Daoy (cell line): Measurements from ENCODE around the gene PALMD. TPM values are rescaled to one million over a fixed set of nuclear protein-coding genes. Genes with fewer than 3 reads are reported as not detected.

Experiments used
- DNase-seq: peaks from one replicate; pipeline ENCODE4 v3.0.0-alpha.2; 2015; ENCODE audit warnings: low read depth
- total RNA-seq: library from RNA; depleted of rRNA; stranded (reverse); fragments of >200 nt; shearing (Covaris generic); gene quantifications from 2 replicates; pipeline ENCODE4 v1.2.3, GENCODE V29; 2014; rRNA removed

The PALMD gene, protein sequence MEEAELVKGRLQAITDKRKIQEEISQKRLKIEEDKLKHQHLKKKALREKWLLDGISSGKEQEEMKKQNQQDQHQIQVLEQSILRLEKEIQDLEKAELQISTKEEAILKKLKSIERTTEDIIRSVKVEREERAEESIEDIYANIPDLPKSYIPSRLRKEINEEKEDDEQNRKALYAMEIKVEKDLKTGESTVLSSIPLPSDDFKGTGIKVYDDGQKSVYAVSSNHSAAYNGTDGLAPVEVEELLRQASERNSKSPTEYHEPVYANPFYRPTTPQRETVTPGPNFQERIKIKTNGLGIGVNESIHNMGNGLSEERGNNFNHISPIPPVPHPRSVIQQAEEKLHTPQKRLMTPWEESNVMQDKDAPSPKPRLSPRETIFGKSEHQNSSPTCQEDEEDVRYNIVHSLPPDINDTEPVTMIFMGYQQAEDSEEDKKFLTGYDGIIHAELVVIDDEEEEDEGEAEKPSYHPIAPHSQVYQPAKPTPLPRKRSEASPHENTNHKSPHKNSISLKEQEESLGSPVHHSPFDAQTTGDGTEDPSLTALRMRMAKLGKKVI
- total RNA-seq, result 2.7 and 4.2 TPM in 2 replicates

DNA sequence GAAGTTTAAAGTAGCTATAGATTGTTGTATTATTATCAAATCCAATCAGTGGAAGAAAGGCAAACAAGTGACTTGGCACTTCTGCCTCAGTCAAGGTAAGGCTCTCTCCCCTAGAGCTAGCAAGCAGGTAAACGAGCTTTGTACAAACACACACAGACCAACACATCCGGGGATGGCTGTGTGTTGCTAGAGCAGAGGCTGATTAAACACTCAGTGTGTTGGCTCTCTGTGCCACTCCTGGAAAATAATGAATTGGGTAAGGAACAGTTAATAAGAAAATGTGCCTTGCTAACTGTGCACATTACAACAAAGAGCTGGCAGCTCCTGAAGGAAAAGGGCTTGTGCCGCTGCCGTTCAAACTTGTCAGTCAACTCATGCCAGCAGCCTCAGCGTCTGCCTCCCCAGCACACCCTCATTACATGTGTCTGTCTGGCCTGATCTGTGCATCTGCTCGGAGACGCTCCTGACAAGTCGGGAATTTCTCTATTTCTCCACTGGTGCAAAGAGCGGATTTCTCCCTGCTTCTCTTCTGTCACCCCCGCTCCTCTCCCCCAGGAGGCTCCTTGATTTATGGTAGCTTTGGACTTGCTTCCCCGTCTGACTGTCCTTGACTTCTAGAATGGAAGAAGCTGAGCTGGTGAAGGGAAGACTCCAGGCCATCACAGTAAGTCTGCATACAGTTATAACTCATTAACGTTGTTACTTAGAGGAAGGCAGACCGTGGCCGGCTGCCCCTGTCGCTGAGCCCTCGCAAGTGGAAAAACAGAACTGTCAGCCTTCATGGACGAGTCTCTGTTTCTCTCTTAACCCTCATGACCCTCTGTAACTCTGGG, at the start of gene PALMD:
Gene PALMD, plus strand, starts transcription at position 415 of the 833 bp plus-strand sequence. Its CDS starts 205 bp downstream, at position 620.
- peak; percentile 61 for DNase-seq

DNA sequence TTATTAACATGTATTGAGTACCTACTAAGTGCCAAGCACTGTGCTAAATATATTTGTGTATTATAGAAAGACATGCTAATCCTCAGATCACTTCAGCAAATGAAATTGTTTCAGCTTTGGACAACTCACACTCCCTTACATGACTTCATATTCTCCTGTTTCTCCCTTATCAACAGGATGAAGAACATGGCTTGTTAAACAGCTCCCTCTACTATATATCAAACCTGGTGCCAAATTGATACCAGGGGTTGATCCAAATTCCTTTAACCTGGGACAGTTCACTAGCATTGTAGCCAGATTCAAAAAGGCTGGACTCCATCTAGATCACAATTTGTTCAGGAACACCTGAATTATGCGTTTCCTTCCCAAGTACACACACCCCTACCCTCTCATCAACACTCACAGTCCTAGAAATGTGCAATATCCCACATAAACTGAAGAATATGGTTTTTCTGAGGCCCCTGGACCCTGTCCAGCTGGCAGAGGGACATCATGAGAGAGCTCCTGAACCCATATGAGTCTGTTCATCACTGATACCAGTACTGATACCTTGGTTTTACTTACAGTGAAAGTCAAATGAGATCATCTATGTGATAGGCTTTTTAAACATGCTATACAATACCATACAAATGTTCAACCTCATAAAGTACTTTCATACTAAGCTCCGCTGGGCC, 47.0 kb upstream of the PALMD start:
- peak; percentile 37 for DNase-seq

DNA sequence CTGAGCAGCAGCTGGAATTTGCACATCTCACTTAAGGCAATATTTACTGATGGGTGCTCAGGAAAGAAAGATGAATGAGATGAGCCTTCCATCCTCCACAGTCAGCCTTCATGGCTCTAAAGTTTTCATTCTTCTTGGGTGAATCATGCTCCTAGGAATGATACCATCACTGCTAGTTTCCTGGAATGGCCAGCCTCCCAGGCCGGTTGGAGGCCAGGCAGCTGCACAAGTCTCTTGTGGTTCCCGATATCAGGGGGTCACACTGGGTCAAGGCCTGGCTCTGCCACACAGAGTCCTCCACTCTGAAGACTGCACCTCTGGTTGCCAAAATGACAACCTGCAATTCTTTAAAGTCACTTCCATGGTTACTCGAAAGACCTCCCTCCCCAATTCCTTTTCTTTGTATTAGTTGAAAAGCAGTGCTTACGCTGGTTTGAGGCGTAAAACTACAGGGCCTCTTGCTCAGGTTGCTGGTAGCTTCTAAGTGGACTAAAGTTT, 46.2 kb upstream of the PALMD start:
- DNase-seq, result peak; percentile 96

DNA sequence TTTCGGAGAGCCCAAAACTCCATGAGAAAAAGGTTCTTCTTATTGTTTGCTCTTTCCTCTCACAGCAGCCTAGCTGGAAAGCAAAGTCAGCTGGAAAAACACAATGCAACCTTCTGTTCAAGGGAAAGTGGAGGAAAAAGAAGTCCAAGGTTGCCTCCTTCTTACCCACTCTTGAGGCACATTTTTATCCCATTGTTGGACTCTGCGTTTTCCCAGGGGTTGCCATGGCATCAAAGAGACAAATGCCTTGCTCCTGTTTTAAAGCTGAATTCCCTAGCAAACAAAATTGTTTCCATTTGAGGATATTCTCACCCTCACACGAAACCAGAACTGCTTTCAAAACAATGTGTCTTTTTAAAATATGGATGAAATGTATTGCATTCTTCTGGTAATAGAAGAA, 45.1 kb upstream of the PALMD start:
- DNase-seq, result peak; percentile 33

DNA sequence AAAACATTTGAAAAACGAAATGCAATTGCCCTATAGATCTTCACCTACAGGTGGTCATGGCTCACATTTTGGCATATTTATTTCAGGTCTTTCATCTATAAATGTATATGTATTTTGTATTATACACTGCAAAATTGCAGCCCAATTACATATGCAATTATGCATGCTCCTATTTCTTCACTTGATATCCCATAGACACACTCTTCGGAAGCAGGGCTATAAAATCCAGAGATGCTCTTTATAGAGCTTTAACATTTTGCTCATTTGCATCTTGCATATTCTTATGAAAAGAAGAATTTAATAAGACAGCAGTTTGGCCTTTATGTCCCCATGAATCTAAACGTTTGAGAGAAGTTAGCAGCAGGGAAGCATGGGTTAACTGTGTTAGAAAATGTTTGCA, 44.7 kb upstream of the PALMD start:
- no peak for DNase-seq

DNA sequence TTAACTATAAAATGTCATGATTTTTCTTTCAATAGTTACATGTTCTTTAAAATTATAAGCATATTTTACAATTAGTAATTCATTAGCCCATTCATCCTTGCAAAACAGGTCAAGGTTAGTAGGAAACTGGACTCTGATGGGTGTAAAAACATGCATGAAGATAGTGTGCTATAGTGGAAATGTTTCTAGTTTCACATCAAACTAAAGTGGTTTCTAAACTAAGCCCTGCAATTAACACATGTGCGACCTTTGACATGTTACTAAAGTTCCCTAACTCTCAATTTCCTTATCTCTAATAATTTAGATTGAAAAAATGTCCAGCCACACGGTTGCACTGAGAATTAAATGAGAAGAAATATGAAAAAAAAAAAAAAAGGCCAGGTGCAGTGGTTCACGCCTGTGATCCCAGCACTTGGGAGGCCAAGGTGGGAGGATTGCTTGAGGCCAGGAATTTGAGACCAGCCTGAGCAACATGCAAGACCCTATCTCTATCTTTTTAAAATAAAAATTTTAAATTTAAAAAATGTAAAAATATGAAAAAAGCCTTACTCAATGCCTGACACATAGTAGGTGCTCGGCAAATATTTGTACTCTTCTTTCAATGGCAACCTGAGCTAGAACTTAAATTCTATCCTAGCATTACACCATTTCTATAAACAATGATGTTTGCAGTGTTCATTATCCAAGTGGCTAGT, 44.1 kb upstream of the PALMD start:
- DNase-seq, result no peak

DNA sequence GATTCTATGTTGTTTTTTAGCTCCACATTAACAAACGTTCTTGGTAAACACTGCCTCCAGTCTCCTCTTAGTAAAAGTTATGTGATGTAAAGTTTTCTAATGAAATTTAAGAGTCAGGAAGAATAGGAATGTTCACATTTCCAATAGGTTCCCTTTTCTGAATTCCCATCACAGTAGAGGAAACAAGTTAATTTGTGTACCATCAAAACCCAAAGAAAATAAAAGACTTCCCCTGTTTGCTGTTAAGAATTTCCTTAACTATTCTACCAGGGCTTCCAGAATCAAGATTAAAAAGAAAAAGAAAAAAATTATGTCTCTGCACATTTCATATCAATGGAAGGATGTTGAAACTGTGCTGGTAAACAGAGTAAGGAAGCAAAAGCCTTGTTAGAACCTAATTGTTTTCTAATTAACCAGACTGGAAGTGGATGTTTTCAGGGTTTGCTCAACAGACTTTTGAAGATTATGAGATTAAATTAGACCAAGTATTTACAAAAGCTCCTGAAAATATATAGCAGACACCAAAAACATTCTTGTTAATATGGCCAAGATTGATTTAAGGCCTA, 43.4 kb upstream of the PALMD start:
- DNase-seq, result no peak

DNA sequence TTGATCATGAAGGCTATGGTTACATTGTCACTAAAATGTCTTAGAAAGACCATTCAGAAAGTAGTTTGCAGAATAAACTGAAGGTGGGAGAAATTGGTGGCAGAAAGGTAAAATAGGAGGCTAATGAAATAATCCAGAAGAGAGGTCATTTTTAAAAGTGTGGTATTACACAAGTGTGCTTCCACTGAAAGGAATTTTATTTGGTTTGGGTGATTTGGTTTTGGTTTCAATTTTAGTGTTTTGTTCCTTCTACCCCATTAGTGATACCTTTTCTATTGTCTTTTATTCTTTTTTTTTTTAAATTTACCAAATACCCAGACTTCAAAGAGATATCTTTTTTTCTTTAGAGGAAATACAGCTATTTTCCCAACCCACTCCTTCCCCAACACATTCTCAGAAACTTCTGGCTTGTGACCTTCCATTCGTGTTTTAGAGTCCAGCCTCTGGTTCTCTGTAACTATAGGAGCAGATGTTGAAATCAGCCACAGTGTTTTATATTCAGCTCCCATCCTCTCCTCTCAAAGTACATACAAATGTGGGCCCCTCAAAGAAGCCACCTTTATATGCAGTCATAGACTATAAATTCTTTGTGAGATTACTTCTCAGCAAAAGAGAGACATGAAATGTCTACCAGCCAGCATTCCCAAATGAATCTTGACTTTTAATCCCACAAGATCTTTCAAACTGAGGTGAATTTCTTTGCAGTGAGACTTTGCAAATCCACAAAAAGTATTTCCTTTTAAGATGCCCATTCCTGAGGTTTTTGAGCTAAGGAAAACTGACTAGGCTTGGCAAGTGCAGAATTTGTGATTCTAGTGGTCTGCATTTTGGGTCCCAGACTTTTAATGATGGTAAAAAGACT, 42.0 kb upstream of the PALMD start:
- no peak for DNase-seq

DNA sequence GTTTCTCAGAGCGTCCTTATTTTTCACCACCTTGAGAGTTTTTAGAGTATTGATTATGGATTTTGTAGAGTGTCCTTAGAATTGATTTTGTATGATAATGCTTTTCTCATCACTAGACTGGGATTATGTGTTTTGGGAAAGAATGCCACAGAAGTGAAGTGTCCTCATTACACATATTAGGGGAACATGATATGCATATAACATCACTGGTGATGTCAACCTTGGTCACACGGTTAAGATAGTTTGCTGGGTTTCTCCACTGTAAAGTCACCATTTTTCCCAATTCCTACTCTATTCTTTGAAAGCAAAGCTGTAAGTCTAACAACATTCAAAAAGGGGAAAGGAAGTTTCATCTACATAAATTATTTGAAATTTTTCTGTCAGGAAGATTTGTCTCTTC, 39.6 kb upstream of the PALMD start:
- no peak for DNase-seq

DNA sequence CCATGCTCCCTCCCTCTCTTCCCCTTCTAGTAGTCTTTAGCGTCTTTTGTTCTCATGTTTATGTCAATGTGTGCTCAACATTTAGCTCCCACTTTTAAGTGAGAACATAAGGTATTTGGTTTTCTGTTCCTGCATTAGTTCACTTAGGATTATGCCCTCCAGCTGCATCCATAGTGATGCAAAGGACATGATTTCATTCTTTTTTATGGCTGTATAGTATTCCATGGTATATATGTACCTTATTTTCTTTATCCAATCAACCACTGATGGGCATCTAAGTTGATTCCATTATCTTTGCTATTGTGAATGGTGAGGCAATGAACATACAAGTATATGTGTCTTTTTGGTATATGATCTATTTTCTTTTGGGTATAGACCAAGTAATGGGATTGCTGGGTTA, 38.3 kb upstream of the PALMD start:
- DNase-seq, result no peak

DNA sequence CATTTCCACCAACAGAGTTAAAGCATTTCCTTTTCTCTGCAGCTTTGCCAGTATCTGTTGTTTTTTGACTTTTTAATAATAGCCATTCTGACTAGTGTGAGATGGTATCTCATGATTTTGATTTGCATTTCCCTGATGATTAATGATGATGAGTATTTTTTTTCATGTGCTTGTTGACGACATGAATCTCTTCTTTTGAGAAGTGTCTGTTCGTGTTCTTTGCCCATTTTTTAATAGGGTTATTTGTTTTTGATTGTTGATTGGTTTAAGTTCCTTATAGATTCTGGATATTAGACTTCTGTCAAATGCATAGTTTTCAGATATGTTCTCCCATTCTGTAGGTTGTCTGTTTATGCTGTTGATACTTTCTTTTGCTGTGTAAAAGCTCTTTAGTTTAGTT, 37.9 kb upstream of the PALMD start:
- DNase-seq, result no peak

DNA sequence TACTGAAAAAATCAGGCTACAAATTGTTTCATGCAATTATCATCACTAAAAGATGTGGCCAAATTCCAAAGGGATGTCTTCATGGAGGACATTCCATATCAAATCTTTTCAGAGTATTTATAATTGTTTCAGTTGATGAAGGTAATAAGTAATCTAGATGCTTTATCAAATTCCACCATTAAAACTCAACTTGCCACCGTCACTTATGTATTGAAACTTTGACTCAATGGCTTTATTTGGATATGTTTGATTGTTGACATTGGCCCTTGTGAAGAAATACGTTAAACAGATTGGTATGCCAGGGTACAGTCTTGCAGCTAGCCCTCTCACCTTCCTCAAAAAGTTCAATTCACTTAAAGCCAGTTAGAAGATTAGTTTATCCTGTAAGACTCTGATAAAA, 32.2 kb upstream of the PALMD start:
- DNase-seq, result no peak

DNA sequence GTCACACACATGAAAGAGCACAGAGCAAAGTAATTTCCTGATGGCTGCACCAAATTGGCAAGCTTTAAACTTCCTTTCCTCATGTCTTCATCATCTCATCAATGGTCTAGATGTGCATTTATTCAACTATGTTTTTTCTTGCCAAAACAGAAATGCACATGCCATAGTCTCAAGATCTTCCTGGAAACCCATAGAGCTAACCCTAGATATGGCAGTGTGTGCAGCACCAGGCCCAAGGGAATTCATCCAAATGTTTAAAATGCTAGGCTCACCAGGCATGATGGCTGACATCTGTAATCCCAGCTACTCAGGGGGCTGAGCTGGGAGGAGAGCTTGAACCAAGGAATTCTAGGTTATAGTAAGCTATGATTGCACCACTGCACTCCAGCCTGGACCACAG, 31.2 kb upstream of the PALMD start:
- DNase-seq, result no peak

DNA sequence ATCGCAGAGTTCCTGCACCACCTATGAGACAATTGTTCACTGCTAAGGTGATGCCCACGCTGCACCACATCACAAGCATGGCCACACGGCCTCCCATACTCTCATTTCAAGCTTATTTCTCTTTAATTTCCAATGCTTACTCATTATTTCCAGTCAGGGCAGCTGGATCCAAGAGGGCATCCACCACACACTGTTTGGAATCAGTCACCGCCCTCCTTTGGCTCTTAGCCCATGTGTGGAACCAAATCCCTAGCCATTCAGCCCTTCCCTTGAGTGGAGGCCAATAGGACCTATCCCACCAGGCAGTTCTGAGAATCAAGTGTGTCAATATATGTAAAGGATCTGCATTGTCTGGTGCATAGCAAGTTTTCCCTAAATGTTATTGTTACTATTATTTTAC, 26.3 kb upstream of the PALMD start:
- DNase-seq, result peak; percentile 13

DNA sequence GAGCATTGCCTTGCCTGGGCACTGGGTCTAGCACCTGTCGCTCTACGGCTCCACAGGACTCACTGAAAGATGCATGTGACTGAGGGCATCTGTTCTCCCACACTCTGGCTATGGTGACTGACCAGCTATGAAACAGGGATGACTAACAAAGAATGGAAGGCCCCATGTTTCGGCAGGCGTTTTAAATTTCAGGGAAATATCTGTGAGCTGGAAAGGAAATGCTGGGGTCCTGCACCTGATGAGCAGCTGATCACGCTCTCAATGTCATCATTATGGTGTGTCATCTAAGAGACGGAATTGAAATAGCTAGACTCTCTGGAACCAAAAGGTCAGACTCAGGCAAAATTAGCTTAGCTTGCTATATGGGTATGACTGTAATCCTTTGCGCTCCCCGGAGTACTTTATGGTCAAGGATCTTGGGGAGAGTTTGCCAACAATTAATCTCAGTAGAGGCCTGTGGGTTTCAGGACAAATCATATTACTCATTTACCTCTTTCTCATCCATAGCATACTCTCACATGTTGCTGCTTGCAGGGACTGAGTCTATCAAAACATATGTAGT, 24.5 kb upstream of the PALMD start:
- DNase-seq, result peak; percentile 55

DNA sequence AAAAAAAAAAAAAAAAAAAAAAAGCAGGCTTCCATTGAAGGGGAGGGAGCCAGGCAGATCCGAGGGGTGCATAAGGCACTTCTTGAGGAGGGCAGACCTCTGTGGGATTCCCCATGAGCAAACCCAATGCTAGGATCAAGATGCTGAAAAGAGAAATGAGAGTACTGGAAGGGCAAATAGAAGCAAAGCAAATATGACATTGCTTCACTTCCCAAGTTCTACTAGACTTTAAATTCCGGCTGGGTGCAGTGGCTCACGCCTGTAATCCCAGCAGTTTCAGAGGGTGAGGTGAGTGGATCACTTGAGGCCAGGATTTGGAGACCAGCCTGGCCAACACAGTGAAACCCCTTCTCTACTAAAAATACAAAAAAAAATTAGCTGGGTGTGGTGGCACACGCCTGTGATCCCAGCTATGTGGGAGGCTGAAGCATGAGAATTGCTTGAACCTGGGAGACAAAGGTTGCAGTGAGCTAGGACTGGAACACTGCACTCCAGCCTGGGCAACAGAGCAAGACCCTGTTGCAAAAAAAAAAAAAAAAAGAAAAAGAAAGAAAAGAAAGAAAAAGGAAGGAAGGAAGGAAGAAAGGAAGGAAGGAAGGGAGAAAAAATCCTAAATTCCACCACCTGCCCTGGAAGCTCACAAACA, 23.1 kb upstream of the PALMD start:
- DNase-seq, result no peak

DNA sequence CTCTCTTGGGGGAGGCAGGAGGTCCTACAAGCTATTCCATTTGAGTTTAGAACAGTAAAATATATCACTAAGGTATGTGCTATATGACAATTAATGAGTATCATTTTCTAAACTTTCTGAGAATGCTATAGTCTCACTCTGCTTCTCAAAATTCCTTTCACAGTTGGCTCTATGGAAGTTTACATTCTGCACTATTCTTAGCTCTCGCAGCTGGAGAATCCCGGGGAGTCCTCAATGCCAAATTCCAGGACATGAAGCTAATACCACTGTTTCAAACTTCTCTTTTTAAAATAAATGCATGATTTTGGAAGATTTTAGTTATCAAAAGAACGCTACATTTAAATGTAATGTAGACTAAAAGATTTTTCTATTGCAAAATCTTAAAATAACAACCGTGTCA, 22.4 kb upstream of the PALMD start:
- DNase-seq, result no peak

DNA sequence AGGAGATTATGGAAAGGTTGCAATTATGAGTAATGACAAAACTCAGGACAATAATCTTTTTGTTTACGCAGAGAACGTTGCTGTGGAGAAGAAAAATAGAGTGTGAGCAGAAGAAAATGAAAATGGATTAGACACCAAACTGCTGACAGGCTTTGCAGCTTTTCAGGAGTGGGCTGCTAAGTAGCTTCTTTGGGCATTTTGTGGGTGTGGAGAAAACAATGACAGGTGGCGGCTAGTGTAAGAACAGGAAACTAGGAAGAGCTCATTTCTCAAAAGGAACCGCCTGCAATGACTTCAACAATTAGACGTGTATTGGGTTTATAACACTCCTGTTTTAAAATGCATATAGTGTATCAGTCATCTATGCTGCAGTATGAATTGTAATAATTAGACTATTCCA, 18.3 kb upstream of the PALMD start:
- no peak for DNase-seq

DNA sequence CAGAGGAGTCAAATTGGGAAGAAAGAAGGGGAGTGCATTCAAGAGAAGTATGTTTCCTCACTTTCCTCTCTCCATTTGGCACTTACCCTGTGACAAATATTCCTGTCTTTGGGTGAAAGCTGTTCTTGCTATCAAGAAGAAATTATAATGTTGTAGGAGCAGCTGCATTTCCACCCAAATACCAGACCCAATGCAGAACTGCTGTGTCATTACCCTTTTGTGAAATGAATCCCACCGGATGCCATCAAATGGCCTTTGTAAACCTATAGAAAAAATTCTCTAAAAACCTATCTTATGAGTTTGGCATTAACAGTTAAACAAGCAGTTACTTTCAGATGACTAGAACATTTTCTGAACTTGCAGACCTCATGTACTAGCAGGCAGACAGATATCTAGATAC, 16.7 kb upstream of the PALMD start:
- no peak for DNase-seq
